HL-60 (cell line): ENCODE measurements around the gene EIF1.

Experiments
- GABPA ChIP-seq: IDR thresholded peaks from 2 replicates; pipeline ENCODE4 v1.6.1; 2012; ENCODE audit warnings: low read depth
- POLR2AphosphoS5 ChIP-seq: IDR thresholded peaks from 2 replicates; pipeline ENCODE4 v1.6.1; 2012; ENCODE audit warnings: low read depth
- TF ChIP-seq, protein P1 (sequence below): IDR thresholded peaks from one replicate; pipeline ENCODE4 v1.5.1; 2011; ENCODE audit warnings: low read length, control low read depth, inconsistent platforms; ENCODE audit not compliant: insufficient read depth

DNA sequence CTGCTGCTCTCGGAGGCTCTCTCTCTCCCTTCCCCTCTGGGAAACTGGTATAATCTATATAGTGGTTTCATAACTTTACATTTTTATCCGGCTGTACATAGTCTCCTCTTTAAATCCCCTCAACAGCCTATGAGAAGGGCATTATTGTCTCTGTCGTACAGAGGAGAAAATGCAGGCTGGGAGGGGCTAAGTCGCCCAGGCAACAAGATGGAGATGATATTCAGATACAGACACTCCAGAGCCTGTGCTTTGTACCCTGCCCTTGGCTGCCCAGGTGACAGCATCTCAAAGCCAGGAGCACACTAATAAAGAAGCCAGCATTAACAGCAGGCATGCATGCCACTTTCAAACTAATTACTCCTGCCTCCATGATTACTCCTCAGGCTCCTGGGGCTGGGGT, 4.7 kb upstream of the EIF1 start:
- TF ChIP-seq, protein P1, sequence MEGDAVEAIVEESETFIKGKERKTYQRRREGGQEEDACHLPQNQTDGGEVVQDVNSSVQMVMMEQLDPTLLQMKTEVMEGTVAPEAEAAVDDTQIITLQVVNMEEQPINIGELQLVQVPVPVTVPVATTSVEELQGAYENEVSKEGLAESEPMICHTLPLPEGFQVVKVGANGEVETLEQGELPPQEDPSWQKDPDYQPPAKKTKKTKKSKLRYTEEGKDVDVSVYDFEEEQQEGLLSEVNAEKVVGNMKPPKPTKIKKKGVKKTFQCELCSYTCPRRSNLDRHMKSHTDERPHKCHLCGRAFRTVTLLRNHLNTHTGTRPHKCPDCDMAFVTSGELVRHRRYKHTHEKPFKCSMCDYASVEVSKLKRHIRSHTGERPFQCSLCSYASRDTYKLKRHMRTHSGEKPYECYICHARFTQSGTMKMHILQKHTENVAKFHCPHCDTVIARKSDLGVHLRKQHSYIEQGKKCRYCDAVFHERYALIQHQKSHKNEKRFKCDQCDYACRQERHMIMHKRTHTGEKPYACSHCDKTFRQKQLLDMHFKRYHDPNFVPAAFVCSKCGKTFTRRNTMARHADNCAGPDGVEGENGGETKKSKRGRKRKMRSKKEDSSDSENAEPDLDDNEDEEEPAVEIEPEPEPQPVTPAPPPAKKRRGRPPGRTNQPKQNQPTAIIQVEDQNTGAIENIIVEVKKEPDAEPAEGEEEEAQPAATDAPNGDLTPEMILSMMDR, result no peak
- TF ChIP-seq GABPA (no peak), POLR2AphosphoS5 (no peak)
